ENCODE results near the gene CHRNE. TPM values are rescaled to one million over a fixed set of nuclear protein-coding genes. Genes with fewer than 3 reads are reported as not detected.

CHRNE gene
- 0.09 and 0.64 TPM in 2 replicates for total RNA-seq (2014; rRNA removed; shearing (Covaris generic); ENCODE audit: low replicate concordance)

- in situ Hi-C loops (cut with HindIII; ENCODE audit: low pct_unique_long_range_greater_than_20kb, low sequenced_read_pairs), result no loop called here
- peak; percentile 75 for DNase-seq (ENCODE audit: low read depth)
Observed at GRCh38 chr17:4903051-4903818, at the start of gene CHRNE. Gene CHRNE (minus strand): TSS chr17:4903098. CDS start chr17:4903063, 35 bp downstream.

- DNase-seq (ENCODE audit: low read depth), result no peak
- in situ Hi-C loops (cut with HindIII; ENCODE audit: low pct_unique_long_range_greater_than_20kb, low sequenced_read_pairs), result no loop called here
Observed at GRCh38 chr17:4951486-4951885, 48.6 kb upstream of the CHRNE start.

- in situ Hi-C loops (cut with HindIII; ENCODE audit: low pct_unique_long_range_greater_than_20kb, low sequenced_read_pairs), result no loop called here
- DNase-seq (ENCODE audit: low read depth), result no peak
Observed at GRCh38 chr17:4950746-4951204, 47.9 kb upstream of the CHRNE start, which contains the start of gene ENO3. Gene ENO3 (plus strand): TSS chr17:4951119. CDS start chr17:4951830, 711 bp downstream.

GRCh38 chr17:4950075-4950745 lies 47.3 kb upstream of the CHRNE start:
- peak; percentile 51 for DNase-seq (ENCODE audit: low read depth)
- in situ Hi-C loops (cut with HindIII; ENCODE audit: low pct_unique_long_range_greater_than_20kb, low sequenced_read_pairs), result no loop called here

GRCh38 chr17:4949321-4950074 lies 46.6 kb upstream of the CHRNE start:
- in situ Hi-C loops (cut with HindIII; ENCODE audit: low pct_unique_long_range_greater_than_20kb, low sequenced_read_pairs), result no loop called here
- DNase-seq (ENCODE audit: low read depth), result peak; percentile 83

GRCh38 chr17:4948931-4949320 lies 46.0 kb upstream of the CHRNE start:
- in situ Hi-C loops (cut with HindIII; ENCODE audit: low pct_unique_long_range_greater_than_20kb, low sequenced_read_pairs), result no loop called here

GRCh38 chr17:4948166-4948930 lies 45.5 kb upstream of the CHRNE start, which contains the start of gene PFN1:
Gene PFN1 (minus strand): TSS chr17:4948530. CDS start chr17:4948394, 136 bp downstream.
- DNase-seq (ENCODE audit: low read depth), result peak; percentile 87
- in situ Hi-C loops (cut with HindIII; ENCODE audit: low pct_unique_long_range_greater_than_20kb, low sequenced_read_pairs), result no loop called here

More at GRCh38 chr17:4948931-4949320, 46.0 kb upstream of the CHRNE start:
- DNase-seq (ENCODE audit: low read depth), result peak; percentile 95

GRCh38 chr17:4947411-4948165 lies 44.7 kb upstream of the CHRNE start:
- peak; percentile 63 for DNase-seq (ENCODE audit: low read depth)
- in situ Hi-C loops (cut with HindIII; ENCODE audit: low pct_unique_long_range_greater_than_20kb, low sequenced_read_pairs), result no loop called here

- peak; percentile 26 for DNase-seq (ENCODE audit: low read depth)
- in situ Hi-C loops (cut with HindIII; ENCODE audit: low pct_unique_long_range_greater_than_20kb, low sequenced_read_pairs), result no loop called here
Observed at GRCh38 chr17:4947010-4947410, 44.1 kb upstream of the CHRNE start.

- no peak for DNase-seq (ENCODE audit: low read depth)
- in situ Hi-C loops (cut with HindIII; ENCODE audit: low pct_unique_long_range_greater_than_20kb, low sequenced_read_pairs), result no loop called here
Observed at GRCh38 chr17:4946312-4946976, 43.5 kb upstream of the CHRNE start.

GRCh38 chr17:4945944-4946280 lies 43.0 kb upstream of the CHRNE start:
- in situ Hi-C loops (cut with HindIII; ENCODE audit: low pct_unique_long_range_greater_than_20kb, low sequenced_read_pairs), result no loop called here

GRCh38 chr17:4945176-4945943 lies 42.5 kb upstream of the CHRNE start:
- in situ Hi-C loops (cut with HindIII; ENCODE audit: low pct_unique_long_range_greater_than_20kb, low sequenced_read_pairs), result no loop called here
- DNase-seq (ENCODE audit: low read depth), result peak; percentile 71

More at GRCh38 chr17:4945944-4946280, 43.0 kb upstream of the CHRNE start:
- no peak for DNase-seq (ENCODE audit: low read depth)

GRCh38 chr17:4944554-4945175 lies 41.8 kb upstream of the CHRNE start:
- in situ Hi-C loops (cut with HindIII; ENCODE audit: low pct_unique_long_range_greater_than_20kb, low sequenced_read_pairs), result no loop called here
- no peak for DNase-seq (ENCODE audit: low read depth)

GRCh38 chr17:4944163-4944553 lies 41.3 kb upstream of the CHRNE start:
- in situ Hi-C loops (cut with HindIII; ENCODE audit: low pct_unique_long_range_greater_than_20kb, low sequenced_read_pairs), result no loop called here
- DNase-seq (ENCODE audit: low read depth), result no peak

GRCh38 chr17:4942760-4943508 lies 40.0 kb upstream of the CHRNE start:
- no peak for DNase-seq (ENCODE audit: low read depth)
- in situ Hi-C loops (cut with HindIII; ENCODE audit: low pct_unique_long_range_greater_than_20kb, low sequenced_read_pairs), result no loop called here

All from Caki2 (cell line).